Embryonic facial prominence (tissue), 1 donor: ENCODE data around the gene NAA80.

Experiments used
- DNase-seq: peaks from one replicate; pipeline ENCODE4 v3.0.0-alpha.2; 2016; ENCODE audit errors: extremely low spot score

Gene NAA80

DNA sequence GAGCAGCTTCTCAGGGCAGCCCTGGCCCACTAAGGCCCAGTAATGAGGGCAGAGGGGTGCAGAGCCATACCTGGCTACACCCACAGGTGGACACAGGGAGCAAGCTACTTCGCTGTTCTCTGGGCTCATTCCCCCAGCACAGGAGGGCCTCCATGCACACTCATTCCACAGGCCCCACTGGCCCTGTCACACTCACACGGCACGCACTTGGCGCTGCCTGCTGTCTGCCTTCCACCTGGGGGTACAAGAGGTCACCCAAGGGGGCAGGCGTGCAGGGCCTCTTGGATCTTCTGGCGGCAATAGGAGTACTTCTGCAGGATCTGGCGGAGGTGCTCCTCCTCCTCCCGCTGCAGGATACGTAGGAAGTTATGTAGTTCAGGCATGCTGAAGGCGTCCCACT is 31.1 kb upstream of the NAA80 start:
- DNase-seq, result no peak

DNA sequence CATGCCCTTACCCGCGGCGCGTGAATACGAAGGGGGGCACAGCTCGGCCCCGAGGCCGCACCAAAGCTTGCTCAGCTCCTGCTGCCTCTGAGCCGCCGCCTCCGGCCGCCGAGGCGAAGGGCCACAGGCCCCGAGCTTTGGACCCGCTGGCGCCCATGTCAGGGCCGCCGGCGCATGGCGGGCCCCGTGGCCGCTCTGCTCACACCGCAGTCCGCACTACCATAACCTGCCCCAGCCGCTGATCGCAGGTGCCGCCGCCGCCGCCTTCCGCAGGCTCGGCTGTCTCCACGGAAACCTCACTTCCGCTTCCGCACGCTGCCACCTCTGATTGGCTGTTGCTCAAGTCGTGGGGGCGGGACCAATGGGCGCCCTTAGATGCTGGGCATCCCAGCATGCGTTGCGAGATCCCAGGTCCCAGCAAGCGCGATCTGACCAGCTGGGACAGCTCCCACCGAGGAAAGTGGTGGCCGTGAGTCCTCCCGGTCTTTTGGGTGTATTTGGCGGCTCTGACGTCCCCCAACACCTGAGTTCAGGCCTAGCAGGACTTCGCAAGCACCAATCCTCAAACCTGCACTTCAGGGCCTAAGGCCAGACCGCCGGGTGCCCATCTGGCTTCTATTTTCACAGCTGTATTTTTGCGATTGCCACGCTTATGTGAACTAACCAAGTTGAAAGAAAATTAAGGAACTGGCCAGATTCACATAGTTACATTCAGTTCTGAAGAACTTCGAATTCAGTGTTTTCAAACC is 28.9 kb upstream of the NAA80 start, which contains the start of gene TUSC2:
Gene TUSC2 (minus strand): TSS at position 281 of the 749 bp plus-strand sequence. CDS start 124 bp downstream, at position 157.
- peak; percentile 87 for DNase-seq

DNA sequence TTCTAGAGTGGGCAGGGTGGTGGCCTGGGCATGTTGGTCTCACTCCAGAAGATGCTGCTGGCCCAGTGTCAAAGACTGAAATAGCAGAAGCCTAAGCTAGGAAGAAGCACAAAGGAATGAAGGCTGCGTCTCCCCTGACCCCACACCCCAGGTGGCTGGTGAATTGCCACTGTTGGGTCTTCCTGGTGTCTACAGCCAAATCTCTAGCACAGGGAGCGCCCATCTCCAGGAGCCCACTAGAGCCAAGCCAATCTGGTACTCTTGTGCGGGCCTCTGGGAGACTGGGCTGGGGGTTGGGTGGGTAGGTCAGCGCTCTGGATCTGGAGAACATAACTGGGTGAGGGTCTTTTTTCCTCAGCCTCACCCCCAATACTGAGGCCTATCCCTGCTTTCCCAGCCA is 27.9 kb upstream of the NAA80 start:
- DNase-seq, result no peak

DNA sequence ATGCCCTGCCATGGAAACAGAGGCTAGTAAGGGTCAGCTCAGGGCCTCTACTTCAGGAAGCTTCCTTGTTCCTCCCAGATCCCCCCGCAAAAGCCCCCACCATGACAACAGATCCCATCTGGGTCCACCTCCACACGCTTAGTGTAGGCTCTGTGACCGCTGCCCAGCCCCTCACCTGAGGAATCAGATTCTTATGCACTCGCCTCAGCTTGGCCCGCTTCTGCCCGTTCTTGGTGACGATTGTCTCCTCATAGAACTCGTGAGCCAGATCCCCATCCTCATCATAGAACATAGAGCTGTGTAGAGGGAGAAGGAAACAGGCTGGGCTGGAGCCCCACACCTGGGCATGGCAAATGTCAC is 27.0 kb upstream of the NAA80 start:
- DNase-seq, result no peak

DNA sequence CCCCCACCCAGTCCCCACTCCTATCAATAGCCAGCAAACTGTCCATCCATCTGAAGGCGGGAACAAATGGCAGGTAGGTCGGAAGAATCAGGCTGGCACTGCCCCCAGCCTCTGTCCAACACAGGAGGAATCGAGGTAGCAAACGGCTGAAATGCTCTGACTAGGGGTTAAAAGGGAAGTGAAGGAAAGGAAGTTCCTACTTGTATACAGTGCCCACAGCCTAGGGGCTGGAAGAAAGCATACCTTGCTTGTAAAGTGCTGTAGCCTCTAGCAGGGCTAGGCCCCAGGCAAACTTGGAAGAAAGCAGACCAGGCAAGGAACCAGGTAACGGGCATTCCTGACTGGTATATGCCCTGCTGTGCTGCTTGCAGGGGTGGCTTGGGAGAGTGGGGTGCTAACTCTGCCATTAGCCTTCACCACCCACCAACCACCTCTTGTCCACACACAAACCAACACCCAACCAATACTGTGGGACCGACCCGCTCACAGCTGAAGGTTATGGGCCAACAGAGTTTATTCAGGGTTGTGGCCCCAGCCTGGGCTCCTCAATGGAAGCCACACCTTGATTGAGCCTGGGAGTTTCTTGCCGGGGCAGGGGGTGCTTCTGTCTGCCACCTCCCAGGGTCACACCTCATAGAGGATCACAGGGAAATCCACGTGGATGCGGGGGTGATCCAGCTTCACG is 26.4 kb upstream of the NAA80 start:
- no peak for DNase-seq

DNA sequence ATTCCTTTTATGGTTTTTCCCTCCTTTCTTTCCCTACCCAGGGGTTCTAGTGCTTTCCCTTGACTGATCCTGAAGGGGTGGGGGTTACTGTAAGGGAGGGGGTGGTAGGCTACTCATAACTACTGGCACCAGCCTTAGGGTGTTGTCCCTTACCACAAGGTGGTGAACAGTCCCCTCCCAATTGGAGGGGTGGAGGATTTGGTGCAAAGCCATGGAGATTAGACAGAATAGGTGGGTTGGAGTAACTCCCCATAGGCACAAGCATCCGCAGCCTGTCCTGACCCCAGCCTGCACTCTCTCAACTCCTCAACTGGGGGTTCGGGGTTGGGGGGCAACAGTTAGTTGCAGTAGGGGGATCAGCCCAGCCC is 25.9 kb upstream of the NAA80 start:
- no peak for DNase-seq

DNA sequence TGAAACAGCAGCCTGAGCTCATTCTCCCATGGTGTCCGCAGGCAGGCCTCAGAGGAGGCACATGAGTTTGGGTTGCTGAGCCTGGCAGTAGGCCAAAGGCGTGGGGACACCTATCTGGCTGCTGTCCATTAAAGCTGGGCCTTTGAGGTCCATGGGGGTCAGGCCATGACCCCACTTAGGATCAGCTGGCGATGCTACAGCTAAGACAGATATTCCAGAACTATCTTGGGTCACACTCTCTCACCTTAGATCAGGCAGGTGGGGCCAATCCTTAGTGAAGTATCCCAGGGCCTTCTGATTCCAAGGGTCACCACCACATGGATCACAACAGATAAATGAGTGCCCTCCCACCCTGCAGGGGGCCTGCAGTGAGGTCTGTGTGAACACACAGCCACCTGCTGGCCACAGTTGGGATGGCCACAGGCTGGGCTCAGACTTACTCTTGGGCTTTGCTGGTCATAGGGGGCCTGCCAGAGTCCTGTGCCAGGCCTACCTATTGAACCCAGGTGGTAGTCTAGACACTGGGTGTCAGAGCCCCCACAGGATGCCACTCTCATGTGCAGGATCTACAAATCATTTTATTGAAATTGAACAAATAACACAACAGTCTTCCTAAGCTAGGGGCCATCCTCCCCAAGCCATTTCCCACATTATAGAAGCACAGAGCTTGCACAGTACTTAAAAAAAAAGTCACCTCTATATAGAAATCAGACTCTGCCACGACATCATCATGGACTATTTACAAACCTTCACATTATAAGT is 25.3 kb upstream of the NAA80 start:
- DNase-seq, result no peak

DNA sequence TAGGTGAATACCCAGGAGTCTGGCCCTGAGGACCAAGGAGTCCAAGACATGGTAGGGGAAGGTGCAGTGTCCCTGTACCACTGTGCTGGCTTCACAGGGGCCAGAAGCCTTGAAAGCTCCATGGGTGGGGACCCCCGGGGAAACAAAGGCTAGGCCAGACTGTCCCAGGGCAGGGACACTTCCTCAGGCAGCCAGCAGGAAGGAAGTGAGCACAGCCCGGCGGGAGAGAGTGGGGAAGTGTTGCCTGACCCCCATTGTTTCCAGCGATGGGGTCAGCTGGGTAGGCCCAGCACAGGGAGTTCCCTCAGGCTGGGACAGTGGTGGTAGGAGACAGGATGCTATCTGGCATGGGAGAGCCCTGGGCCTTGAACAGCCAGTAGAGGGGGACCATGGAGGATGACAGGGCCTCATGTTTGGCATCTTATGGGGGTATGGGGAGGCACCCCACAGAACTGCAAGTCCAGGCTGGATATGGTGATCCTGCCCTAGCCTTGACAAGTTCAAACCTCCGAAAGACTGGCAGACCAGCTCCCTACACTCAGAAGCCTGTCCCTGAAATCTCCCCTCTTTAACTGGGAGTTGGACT is 24.5 kb upstream of the NAA80 start:
- no peak for DNase-seq

DNA sequence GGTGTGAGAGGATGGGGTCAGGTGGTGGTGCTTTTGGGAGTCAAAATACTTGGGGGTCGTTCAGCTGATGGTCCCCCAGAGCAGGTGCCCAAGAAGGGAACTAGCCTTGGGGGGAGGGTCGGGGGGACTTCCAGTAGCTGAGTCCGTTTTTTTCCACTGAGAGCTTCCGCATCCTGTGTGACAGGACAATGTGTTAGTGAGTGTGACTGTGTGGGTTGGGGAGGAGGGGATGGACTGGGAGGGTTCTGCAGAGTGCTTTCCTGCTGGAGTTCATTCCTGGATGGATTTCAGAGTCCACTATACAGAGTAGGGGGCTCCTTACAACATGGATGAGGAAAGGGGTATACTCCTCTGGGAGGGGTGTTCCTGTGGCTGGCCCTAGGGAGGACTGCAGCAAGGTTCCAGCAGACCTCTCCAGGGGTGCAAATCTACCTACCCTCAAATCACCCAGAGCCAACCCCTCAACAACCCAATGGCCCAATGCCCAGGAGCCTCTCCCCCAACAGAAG is 23.9 kb upstream of the NAA80 start:
- no peak for DNase-seq

DNA sequence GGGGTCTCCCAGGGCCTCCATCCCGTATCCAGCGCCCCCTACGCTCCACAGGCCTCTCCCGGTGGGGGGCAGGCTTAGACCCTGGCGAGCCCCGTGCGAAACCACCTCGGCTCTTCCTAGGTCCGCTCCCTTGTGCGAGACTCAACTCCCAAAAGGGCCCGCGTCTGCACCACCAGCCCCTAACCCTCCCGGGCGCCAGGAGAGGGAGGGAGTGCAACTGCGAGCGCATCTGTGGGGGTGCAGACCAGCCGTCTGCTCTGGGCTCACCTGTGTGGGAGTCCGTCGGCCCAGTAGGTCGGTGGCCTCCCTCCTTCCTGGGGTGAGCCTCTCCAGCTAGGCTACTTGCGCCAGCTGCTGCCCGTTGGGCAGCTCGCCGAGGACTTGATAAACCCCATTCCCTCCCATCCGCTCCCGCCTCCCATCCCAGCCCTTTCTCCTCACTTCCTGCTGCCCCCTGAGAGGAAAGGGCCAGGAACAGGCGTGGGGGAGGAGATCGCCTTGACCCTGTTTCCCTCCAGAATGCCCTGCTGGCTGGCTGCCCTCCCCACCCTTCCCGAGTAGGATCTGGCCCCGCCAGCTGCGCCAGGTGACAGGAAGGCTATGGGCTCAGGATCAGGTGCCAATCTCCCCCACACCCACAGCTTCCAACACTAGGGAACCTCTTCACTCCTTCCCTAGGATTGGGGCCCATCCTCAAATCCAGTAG is 23.3 kb upstream of the NAA80 start, which contains the start of gene HYAL2:
Gene HYAL2 (minus strand): TSS at position 360 of the 706 bp plus-strand sequence. CDS start 2,256 bp downstream, outside the sequence.
- no peak for DNase-seq

DNA sequence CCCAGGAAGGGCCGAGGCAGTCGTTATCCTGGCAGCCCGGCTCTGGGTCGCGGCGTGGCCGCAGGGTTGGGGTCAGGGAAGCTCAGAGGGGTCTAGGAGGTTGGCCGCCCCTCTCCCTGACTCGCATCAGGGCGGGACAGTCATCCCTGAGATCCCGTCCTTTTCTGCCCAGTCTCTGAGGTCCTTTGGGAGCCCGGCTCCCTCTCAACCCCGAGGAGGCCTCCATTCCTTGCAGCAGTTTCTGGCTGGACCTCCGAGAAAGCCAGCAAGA is 22.8 kb upstream of the NAA80 start:
- no peak for DNase-seq

DNA sequence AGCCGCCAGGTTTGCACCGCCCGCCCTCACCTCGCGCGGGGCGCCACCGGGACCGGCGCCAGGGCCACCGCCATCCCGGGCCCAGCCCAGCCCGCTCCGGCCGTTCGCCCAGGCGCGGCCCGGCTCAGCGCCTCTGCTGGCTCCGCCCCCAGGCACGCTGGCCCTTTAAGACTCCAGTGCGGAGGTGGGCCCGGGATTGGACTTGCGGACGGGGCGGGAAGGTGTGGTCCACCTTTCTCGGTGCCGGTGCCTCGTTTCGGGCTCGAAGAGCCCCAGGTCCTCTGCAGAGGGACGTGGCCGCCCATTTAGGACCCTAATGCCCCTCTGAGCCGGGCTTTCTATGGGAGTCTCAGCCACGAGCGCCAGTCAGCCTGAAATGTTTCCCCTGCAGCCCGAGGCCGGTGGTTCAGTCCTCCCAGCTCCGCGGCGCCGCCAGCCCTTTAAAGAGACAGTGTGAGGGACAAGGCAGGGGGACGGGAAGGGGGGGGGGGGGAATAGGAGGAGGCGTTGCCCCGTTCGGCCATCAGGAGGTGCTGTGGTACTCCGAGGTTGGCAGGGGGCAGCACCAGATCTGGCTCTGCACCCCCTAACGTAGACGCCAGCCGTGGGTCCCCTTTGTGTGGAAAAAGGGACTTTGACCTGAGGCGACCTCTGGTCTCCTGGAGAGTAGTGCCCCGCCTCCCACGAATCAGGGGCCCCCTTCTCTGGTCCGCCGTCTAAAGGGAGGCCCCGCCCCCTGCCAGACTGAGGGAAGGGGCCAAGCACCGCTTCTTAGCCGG is 22.3 kb upstream of the NAA80 start:
- peak; percentile 73 for DNase-seq

DNA sequence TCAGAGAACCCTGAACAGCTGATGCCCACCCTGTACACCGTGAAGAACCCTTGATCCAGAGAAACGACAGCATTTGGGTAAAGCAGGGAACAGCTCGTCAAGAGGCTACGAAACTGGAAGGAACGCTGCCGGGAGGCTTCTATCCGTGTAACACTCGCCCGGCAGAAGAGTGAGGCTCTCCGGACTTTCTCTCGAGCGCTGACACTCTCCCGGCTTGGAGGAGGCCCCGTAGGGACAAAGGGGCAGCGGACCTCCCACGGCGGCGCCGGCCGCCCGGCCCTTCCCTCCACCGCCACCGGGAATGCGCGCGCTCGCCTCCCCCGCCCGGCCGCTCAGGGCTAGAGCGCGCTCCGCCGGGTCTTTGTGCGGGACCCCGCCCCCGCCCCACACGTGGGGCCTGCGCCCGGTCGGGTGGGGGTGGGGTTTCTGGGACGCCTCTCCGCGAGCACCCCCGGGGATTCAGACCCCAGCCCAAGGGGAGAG is 21.7 kb upstream of the NAA80 start:
- no peak for DNase-seq

DNA sequence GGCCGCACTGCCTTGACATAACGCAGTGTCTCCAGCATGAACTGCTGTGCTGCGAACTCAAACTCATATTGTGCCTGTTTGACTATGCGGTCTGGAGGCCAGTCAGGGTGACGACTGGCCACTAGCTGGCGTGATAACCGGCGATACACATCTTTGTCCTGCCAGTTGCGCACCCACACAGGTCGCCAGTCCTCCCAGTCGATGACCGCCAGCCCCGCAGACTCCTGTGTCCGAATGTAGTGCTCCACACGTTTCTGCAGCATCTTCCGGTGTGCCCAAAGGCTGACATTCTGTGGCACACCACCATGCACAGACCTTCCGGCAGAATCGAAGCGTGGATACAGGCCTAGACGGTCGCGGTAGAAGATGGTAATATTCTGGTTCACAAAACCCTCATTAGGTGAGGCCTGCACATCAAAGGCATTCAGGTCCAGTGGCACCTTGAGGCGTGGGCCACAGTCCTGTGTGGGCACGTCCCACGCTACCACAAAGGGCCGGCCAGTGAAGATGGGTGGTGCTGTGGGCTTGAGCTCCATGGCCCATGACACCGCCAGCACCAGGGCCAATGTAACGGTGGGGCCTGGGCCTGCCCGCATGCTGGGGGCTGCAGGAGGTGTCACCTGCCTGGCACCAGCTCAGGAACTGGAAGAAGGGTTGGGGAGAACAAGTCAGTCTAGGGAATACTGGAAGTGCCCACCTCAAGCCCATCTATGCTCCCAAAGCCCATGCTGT is 20.9 kb upstream of the NAA80 start:
- DNase-seq, result no peak

DNA sequence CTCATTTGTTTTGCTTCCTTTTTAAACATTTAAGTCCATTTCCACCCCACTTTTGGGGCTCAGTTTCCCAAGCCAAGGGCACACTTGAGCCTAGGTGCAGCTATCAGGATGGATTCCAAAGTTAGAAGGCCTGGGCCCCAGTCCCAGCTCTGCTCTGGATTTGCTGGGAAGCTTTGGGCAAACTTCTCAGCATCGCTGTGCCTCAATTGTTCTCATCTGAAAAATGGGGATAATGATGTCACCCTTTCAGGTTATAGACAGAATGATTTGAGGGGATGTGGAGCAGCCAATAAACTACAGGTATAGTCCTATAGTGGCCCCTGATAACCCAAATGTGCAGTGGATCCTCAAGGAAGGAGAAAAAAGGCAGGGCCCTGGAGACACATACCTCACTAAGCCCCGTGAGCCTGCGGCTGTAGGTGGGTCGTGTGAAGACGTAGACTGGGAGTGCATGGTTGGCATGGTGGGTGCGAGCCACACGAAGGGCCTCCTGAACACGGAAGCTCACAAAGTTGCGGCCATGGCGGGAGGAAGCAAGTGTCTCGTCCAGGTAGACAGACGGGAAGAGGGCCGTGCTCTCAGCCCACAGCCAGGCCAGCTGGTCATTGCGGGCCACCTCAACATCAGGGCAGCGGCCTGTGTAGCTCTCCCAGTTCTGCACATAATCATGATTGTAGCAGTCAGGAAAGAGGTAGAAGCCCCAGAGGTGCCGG is 20.1 kb upstream of the NAA80 start:
- DNase-seq, result no peak

DNA sequence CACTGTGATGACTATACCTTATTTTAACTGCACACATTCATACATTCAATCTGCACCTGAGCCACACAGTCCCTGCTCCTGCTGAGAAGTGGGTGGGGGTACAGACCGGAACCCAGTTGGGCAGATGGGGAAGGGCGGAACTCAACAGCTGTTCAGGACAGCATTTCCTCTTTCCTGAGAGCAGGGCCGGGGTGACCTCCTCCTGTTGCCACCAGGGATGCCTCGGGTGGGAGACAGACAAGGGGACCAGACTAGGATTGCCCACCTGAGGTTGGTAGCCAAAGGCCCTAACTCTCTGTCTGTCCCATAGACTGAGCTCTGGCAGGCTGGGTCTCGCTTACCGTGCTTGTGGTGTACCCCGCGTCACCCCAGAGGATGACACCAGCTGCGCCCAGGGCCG is 19.4 kb upstream of the NAA80 start:
- DNase-seq, result no peak

DNA sequence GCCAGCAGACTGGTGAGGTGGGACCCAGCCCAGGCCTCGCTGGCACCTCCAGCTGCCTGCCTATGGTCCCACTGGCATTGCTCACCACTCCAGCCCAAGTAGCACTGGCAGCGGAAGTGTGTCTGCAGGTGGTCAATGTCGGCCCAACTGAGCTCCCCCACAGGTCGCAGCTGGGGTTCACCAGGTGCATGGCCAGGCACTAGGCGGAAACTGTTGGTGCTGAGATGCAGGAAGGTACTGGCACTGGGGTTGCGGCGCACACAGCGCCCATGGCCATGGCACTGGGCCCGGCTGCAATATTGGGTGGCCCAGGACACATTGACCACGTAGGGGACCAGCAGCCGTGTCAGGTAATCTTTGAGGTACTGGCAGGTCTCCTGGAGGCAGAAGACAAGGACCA is 19.0 kb upstream of the NAA80 start:
- no peak for DNase-seq

DNA sequence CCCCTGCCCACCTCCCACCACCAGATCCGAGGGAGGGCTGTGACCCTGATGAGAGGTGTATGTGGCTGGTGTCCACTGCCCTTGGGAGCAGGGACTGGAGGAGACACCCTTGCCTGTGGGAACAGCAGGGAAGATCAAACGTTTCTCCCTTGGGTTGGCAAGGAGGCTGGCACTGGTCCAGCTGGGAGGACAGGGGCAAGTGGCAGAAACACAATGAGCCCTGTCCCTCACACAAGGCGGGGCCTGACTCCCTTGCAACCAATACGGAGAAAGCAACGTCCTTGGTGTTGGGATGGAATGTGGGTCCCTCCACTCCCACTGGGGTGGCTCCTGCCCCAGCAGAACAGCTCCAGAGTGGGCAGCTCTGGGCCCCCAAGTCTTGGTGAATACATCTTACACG is 18.1 kb upstream of the NAA80 start:
- no peak for DNase-seq

DNA sequence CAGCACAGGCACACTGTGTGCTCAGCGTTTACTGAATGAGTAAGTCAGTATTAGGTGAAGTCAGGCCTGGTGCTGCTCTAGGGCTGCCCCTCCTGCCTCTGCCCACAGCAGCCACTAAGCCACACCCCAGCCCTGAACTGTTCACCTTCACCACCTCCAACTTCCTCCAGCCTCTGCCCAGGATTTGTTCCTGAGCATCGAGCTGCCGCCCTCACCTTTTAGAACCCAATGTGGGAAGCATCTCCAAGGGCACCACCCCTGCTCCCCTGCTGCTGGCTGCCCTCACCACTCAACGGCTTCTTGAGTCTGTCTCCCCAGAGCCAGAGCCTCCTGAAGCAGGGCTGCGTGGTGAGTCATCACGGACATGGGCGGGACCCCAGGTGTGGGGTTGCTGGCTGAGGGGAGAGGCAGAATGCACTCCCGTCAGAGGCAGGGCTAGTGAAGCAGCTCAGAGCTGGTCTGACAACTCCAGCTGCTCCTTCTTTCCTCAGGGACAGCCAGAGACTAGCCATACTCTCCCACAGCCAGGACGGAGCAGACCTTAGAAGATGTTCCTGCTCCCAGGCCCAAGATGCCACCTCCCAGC is 17.5 kb upstream of the NAA80 start:
- DNase-seq, result no peak
